Left ventricle myocardium inferior (tissue), 1 donor: ENCODE data around the gene HOXD8. TPM values are rescaled to one million over a fixed set of nuclear protein-coding genes. Genes with fewer than 3 reads are reported as not detected.

Experiments used
- DNase-seq: peaks from one replicate; pipeline ENCODE4 v3.0.0-alpha.2; 2020
- H3K27ac ChIP-seq: fragments of 200-600 bp; replicated peaks from 2 replicates; pipeline ENCODE4 v1.8.0; 2021
- H3K27me3 ChIP-seq: fragments of 200-600 bp; 2 replicates; pipeline ENCODE4 v1.8.0; 2021; ENCODE audit warnings: low read depth
- H3K36me3 ChIP-seq: fragments of 200-600 bp; 2 replicates; pipeline ENCODE4 v1.8.0; 2021
- H3K4me1 ChIP-seq: fragments of 200-600 bp; 2 replicates; pipeline ENCODE4 v1.8.0; 2021
- H3K4me3 ChIP-seq: fragments of 200-600 bp; 2 replicates; pipeline ENCODE4 v1.8.0; 2021; ENCODE audit warnings: mild to moderate bottlenecking, moderate library complexity
- H3K9me3 ChIP-seq: fragments of 200-600 bp; replicated peaks from 2 replicates; pipeline ENCODE4 v1.8.0; 2021
- CTCF ChIP-seq: fragments of 200-600 bp; IDR thresholded peaks from 2 replicates; pipeline ENCODE4 v1.8.0; 2021; ENCODE audit warnings: antibody characterized with exemption, mild to moderate bottlenecking, borderline replicate concordance
- intact Hi-C: fragments of 100-400 bp; cut with micrococcal nuclease; formaldehyde crosslinking; loops from one replicate; pipeline ENCODE4 v1.11.0; 2022
- total RNA-seq: library from RNA; stranded (reverse); fragmentation: NEBNext Ultra II Directional; extraction: Animal tissue kit (Norgen Biotek cat#: 25700); gene quantifications from one replicate; pipeline ENCODE4 v1.2.1, GENCODE V29; 2021
- donor health status: DM: no; HTN: yes; CAD: no; lungs with severe emphysema.

The HOXD8 gene
- total RNA-seq, 1 donor from 2014 or later = 0.14 TPM

DNA sequence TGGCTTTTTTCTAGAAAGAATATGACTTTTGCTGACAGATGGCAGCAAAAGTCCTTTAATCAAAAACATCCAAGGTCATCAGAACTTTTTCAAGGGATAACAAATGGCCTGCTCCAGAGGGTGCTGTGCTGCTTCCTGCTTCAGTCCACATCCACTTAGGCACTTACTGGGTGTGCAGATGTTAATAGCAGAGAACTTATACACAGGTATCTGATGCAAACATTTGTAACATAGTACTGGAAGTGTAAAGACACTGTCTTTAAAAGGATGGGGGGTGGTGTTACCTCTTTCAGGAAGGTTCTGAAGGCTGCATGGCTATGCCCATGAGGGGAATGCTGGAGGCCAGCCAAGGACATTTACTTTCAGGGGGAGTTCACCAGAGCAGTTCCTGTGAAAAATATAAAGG, 5.5 kb downstream of the HOXD8 start:
- Histone ChIP-seq H3K9me3 (no peaks in the 10 kb centered on the region), H3K4me1 (peaks cover 25% of the 10 kb centered on the region), H3K27ac (peak overlapping the region; percentile 1), H3K4me3 (no peak overlapping the region), H3K27me3 (peaks cover 100% of the 10 kb centered on the region), H3K36me3 (no peaks in the 10 kb centered on the region)
- no peak for DNase-seq
- TF ChIP-seq CTCF = no peak
- intact Hi-C loops = loop anchor here (5.0 to 10.0 kb wide), 3 partner anchors 417 to 680 kb away; no protein-coding TSS in a partner anchor

DNA sequence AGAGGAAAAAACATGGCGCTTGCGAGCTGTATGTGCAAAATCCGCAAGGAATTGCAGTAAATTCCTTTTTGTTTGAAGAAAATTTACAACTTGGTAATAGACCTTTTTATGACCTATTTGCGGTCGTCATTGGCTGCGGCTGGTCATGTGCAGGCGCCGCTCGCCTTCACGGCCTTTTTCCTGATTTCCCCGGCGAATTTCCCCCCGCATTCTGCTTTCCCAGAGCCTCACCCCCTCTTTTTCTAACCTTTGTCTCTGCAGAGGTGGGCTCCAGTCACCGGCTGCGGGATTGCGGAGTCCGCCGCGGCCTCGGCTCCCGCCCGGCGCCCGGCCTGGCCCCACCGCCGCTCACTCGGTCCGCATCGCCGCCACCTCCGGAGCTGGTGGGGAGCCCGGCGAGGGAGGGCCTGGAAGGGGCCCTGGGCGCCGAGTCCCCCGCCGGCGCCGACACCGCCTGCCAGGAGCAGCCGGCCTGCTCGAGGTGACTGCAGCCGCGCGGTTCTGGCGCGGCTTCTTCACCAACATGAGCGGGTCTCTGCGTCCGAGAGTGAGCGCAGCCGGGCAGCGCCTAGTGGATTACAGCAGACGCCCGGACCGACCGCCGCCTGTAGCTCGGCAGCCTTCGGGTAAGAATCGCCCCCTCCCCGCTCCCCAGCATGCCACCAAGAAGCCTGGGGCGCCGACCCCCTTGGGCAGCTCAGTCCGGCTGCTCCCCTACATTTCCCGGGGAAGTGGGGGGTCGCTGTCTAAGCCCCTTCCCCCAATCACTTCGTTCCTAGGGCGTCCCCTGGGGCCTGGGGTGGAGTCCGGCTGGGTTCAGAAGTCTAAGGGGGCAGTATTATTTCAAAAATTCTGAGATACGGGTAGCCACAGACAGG, 7.1 kb downstream of the HOXD8 start:
- H3K27me3 ChIP-seq = peaks cover 100% of the 10 kb centered on the region
- no peak for TF ChIP-seq CTCF
- intact Hi-C loops = loop anchor here (5.0 to 10.0 kb wide), 3 partner anchors 416 to 678 kb away; no protein-coding TSS in a partner anchor
- DNase-seq = no peak
- H3K4me1 ChIP-seq = peaks cover 27% of the 10 kb centered on the region
- no peaks in the 10 kb centered on the region for H3K36me3 ChIP-seq
- H3K4me3 ChIP-seq = peak overlapping the region; percentile 64
- no peaks in the 10 kb centered on the region for H3K9me3 ChIP-seq
- peak overlapping the region; percentile 71 for H3K27ac ChIP-seq

DNA sequence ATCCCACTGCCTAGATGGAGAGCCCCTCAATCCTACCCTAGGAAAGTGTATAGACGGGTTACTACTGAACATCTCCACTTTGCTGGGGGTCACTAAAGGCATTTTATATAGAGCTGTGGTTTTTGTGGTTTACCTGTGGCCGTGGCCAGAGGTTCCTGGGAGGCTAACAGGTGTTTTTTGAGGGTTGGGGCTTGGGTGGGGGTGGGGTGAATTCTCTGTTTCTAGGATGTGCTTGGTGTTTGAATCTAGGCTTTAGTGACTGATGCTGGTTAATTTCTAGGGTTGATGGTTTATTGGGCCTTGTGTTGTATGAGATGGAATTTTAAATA, 7.7 kb downstream of the HOXD8 start:
- Histone ChIP-seq H3K27me3 (peaks cover 100% of the 10 kb centered on the region), H3K36me3 (no peaks in the 10 kb centered on the region), H3K27ac (peak overlapping the region; percentile 71), H3K4me3 (peak overlapping the region; percentile 64), H3K9me3 (no peaks in the 10 kb centered on the region), H3K4me1 (peaks cover 27% of the 10 kb centered on the region)
- DNase-seq = no peak
- TF ChIP-seq CTCF = no peak
- intact Hi-C loops = loop anchor here (5.0 to 10.0 kb wide), 3 partner anchors 415 to 678 kb away; no protein-coding TSS in a partner anchor

GRCh38 chr2:176137906-176138305, 8.4 kb downstream of the HOXD8 start:
- Histone ChIP-seq H3K27me3 (peaks cover 100% of the 10 kb centered on the region), H3K36me3 (no peaks in the 10 kb centered on the region), H3K4me1 (peaks cover 27% of the 10 kb centered on the region), H3K9me3 (no peaks in the 10 kb centered on the region), H3K27ac (no peak overlapping the region), H3K4me3 (peak overlapping the region; percentile 64)
- TF ChIP-seq CTCF = no peak
- no peak for DNase-seq
- intact Hi-C loops = loop anchor here (5.0 to 10.0 kb wide), 3 partner anchors 414 to 677 kb away; no protein-coding TSS in a partner anchor

DNA sequence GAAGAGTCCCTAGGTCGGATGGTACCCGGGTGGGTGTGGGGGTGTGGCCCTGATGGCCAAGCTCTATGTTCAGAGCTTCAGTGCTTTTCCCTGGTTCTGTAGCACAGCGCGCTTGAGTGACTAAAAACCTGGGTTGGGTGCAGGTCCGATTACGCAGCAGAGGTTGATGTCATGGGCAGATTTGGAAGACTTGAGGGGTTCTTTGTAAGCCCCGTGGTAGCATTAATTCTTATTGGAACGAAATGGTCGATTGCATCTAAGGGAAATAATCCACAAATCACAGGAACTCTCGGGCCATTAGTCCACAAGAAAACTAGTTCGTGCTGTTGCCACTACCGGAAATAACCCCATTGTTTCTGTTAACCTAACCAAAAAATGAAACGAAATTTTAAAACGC, 9.0 kb downstream of the HOXD8 start:
- intact Hi-C loops = loop anchor here (5.0 to 10.0 kb wide), 3 partner anchors 414 to 676 kb away; no protein-coding TSS in a partner anchor
- H3K4me1 ChIP-seq = peaks cover 27% of the 10 kb centered on the region
- H3K27me3 ChIP-seq = peaks cover 100% of the 10 kb centered on the region
- H3K36me3 ChIP-seq = no peaks in the 10 kb centered on the region
- no peak for DNase-seq
- peak overlapping the region; percentile 45 for H3K27ac ChIP-seq
- H3K9me3 ChIP-seq = no peaks in the 10 kb centered on the region
- TF ChIP-seq CTCF = no peak
- no peak overlapping the region for H3K4me3 ChIP-seq
